Mammary epithelial cell (primary cell): Measurements from ENCODE around the gene WDR4.

Experiments
- EZH2 ChIP-seq: IDR thresholded peaks from 2 replicates; pipeline ENCODE4 v1.6.1; 2012; ENCODE audit warnings: low read length, inconsistent platforms, borderline replicate concordance
- TF ChIP-seq, protein P1 (sequence below), 2 donors: IDR thresholded peaks in 1 of 2; conservative IDR thresholded peaks in 1 of 2; 2 replicates each; pipeline ENCODE4 v1.5.1; 2011 to 2012; ENCODE audit warnings: inconsistent platforms in 2 of 2, low read length in 2 of 2, mild to moderate bottlenecking in 2 of 2, control low read depth in 1 of 2, low read depth in 1 of 2; ENCODE audit not compliant: insufficient read depth in 1 of 2; ENCODE audit errors: extremely low read depth in 1 of 2

- TF ChIP-seq, protein P1, sequence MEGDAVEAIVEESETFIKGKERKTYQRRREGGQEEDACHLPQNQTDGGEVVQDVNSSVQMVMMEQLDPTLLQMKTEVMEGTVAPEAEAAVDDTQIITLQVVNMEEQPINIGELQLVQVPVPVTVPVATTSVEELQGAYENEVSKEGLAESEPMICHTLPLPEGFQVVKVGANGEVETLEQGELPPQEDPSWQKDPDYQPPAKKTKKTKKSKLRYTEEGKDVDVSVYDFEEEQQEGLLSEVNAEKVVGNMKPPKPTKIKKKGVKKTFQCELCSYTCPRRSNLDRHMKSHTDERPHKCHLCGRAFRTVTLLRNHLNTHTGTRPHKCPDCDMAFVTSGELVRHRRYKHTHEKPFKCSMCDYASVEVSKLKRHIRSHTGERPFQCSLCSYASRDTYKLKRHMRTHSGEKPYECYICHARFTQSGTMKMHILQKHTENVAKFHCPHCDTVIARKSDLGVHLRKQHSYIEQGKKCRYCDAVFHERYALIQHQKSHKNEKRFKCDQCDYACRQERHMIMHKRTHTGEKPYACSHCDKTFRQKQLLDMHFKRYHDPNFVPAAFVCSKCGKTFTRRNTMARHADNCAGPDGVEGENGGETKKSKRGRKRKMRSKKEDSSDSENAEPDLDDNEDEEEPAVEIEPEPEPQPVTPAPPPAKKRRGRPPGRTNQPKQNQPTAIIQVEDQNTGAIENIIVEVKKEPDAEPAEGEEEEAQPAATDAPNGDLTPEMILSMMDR (conservative IDR thresholded peaks at IDR 0.05 in 1 of 2, IDR thresholded peaks at IDR 0.05 in 1 of 2; ENCODE audit: extremely low read depth in 1 of 2, insufficient read depth in 1 of 2, low read depth in 1 of 2, low read length in 2 of 2), result no peak
- TF ChIP-seq EZH2, result no peak
Measured at GRCh38 chr21:42892931-42893755, 13.8 kb upstream of the WDR4 start, which contains the start of gene NDUFV3.
